ENCODE results near the gene GTF2E1.

GRCh38 chr3:120743556-120744195, 1.1 kb downstream of the GTF2E1 start:
- TF ChIP-seq POLR2AphosphoS5 (IDR thresholded peaks at IDR 0.05; ENCODE audit: low read depth, low read length), result no peak
- no peak for TF ChIP-seq POLR2A (IDR thresholded peaks at IDR 0.05; ENCODE audit: low read depth, low read length)
- no peak for TF ChIP-seq PAX5 (IDR thresholded peaks at IDR 0.05; ENCODE audit: insufficient read depth, low read length, severe bottlenecking)
- no peak for TF ChIP-seq SPI1 (IDR thresholded peaks at IDR 0.05; ENCODE audit: low read depth, low read length)
